K562 (cell line): Measurements from ENCODE around the gene CEP85L. TPM values are rescaled to one million over a fixed set of nuclear protein-coding genes. Genes with fewer than 3 reads are reported as not detected.

Experiments used
- MBD2 ChIP-seq: sonication (generic); IDR thresholded peaks from 2 replicates; pipeline ENCODE4 v1.6.1; 2016; ENCODE audit warnings: low read depth, borderline replicate concordance
- SNIP1 ChIP-seq: fragments of 450-650 bp; IDR thresholded peaks from 2 replicates; pipeline ENCODE4 v1.7.1; 2017; ENCODE audit warnings: low read depth, mild to moderate bottlenecking
- TBL1XR1 ChIP-seq, 2 experiments: IDR thresholded peaks; 2 replicates each; pipeline ENCODE4 v1.6.1; 2012; ENCODE audit warnings: improper control_type of control experiment in 2 of 2, low read length in 2 of 2, mild to moderate bottlenecking in 1 of 2
- ZNF384 ChIP-seq: IDR thresholded peaks from 2 replicates; pipeline ENCODE4 v1.6.1; 2012; ENCODE audit warnings: low read depth, low read length, improper control_type of control experiment
- polyA plus RNA-seq, 8 experiments: library from polyadenylated mRNA; depleted of rRNA in 4 of 8; stranded (reverse) in 5 of 8; unstranded in 3 of 8; fragments of >200 nt; fragmentation: Nextera tagmentation in 2 of 8; fragmentation: Illumina TruSeq in 1 of 8; extraction: Ambion mirVana in 2 of 8; extraction: Trizol in 1 of 8; gene quantifications; 2 replicates each; pipeline versions ENCODE4 v1.2.1 to v1.2.3, GENCODE V29; 2011 to 2014; ENCODE audit warnings: inconsistent platforms in 1 of 8, missing spikeins in 1 of 8
- total RNA-seq, 7 experiments: library from RNA; depleted of rRNA in 6 of 7; stranded (reverse); fragments of >200 nt in 6 of 7; fragmentation: Illumina TruSeq in 2 of 7; extraction: Trizol in 2 of 7; gene quantifications; 2 replicates each; pipeline versions ENCODE4 v1.2.1 to v1.2.3, GENCODE V29; 2011 to 2021; ENCODE audit warnings: low replicate concordance in 1 of 7
- TF ChIP-seq, protein P1 (sequence below): fragments of 150-350 bp; conservative IDR thresholded peaks from 2 replicates; pipeline ENCODE4 v1.6.1; 2014; ENCODE audit warnings: low read length
- TF ChIP-seq, protein P2 (sequence below): fragments of 450-650 bp; formaldehyde crosslinking; IDR thresholded peaks from 2 replicates; pipeline ENCODE4 v1.4.0; 2020; ENCODE audit warnings: mild to moderate bottlenecking, moderate library complexity
- TF ChIP-seq, protein P3 (sequence below): sonication (generic); formaldehyde crosslinking; IDR thresholded peaks from 2 replicates; pipeline ENCODE4 v1.8.0; 2022; ENCODE audit warnings: mild to moderate bottlenecking, missing genetic modification reagents

Gene CEP85L
- total and polyA plus RNA-seq, 9 of the 15 experiments (the other 6 are each of a cell fraction or from before 2014, with no cell fraction given) = 4.5 to 15.8 (median 8.3) TPM

DNA sequence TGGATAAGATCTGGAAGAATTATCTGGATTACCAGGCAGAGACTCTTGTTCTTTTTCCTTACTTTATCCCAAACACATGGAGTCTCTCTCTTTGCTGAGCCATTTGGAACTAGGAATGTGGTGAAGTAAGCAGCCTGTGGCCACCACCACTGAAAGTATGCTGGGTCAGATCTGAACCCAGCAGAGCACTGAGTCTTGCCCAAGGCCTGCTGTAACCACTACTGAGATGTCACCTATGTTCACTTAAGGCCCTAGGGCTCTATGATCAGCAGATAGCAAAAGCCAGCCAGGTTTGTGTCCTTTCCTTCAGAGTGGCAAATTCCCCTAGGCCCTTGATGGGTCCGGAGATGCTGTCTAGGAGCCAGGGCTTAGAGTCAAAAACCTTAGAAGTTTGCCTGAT, 206.6 kb downstream of the CEP85L start (continued):
- TF ChIP-seq, protein P1, sequence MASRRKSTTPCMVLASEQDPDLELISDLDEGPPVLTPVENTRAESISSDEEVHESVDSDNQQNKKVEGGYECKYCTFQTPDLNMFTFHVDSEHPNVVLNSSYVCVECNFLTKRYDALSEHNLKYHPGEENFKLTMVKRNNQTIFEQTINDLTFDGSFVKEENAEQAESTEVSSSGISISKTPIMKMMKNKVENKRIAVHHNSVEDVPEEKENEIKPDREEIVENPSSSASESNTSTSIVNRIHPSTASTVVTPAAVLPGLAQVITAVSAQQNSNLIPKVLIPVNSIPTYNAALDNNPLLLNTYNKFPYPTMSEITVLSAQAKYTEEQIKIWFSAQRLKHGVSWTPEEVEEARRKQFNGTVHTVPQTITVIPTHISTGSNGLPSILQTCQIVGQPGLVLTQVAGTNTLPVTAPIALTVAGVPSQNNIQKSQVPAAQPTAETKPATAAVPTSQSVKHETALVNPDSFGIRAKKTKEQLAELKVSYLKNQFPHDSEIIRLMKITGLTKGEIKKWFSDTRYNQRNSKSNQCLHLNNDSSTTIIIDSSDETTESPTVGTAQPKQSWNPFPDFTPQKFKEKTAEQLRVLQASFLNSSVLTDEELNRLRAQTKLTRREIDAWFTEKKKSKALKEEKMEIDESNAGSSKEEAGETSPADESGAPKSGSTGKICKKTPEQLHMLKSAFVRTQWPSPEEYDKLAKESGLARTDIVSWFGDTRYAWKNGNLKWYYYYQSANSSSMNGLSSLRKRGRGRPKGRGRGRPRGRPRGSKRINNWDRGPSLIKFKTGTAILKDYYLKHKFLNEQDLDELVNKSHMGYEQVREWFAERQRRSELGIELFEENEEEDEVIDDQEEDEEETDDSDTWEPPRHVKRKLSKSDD = no peak
- TF ChIP-seq, protein P2, sequence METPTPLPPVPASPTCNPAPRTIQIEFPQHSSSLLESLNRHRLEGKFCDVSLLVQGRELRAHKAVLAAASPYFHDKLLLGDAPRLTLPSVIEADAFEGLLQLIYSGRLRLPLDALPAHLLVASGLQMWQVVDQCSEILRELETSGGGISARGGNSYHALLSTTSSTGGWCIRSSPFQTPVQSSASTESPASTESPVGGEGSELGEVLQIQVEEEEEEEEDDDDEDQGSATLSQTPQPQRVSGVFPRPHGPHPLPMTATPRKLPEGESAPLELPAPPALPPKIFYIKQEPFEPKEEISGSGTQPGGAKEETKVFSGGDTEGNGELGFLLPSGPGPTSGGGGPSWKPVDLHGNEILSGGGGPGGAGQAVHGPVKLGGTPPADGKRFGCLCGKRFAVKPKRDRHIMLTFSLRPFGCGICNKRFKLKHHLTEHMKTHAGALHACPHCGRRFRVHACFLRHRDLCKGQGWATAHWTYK = no peak
- TF ChIP-seq TBL1XR1 (IDR thresholded peaks at IDR 0.05; ENCODE audit: low read length in 2 of 2) (no peak), SNIP1 (no peak), MBD2 (no peak), ZNF384 (no peak)
- TF ChIP-seq, protein P3, sequence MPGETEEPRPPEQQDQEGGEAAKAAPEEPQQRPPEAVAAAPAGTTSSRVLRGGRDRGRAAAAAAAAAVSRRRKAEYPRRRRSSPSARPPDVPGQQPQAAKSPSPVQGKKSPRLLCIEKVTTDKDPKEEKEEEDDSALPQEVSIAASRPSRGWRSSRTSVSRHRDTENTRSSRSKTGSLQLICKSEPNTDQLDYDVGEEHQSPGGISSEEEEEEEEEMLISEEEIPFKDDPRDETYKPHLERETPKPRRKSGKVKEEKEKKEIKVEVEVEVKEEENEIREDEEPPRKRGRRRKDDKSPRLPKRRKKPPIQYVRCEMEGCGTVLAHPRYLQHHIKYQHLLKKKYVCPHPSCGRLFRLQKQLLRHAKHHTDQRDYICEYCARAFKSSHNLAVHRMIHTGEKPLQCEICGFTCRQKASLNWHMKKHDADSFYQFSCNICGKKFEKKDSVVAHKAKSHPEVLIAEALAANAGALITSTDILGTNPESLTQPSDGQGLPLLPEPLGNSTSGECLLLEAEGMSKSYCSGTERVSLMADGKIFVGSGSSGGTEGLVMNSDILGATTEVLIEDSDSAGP (CRISPR knock-in tag) = no peak
